ENCODE measurements around the gene KATNAL1. TPM values are rescaled to one million over a fixed set of nuclear protein-coding genes. Genes with fewer than 3 reads are reported as not detected.

Gene KATNAL1
- total and polyA plus RNA-seq, 4 donors = 6.3 to 43.8 (median 22.0) TPM

DNA sequence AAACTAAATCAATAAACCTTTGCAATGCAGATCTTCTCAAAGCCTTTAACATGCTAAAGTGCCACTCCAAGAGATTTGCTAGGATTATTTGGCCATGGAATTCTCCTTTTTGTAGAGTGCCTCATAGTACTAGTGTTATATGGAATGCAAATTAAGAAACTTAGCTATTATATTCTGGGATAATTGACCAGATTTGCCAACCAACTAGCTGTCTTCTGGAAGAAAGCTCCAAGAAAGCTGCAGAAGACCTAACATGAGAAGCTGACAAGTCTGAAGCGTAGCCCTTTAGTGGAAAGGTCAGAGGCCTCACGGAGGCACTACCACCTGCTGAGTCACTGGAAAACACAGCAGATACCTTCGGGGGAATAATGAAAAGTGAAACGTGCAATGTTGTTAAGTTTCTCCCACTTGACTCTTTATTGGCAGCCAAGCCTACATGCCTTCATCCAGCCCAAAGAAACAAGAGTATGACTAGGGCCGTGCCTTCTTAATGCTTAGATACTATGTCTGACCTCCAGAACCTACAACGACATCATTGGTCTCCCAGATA lies 29.8 kb upstream of the KATNAL1 start:
- ATAC-seq (ENCODE audit: low FRiP score) = no peak
- H3K4me1 ChIP-seq (ENCODE audit: control insufficient read depth in 1 of 2, insufficient read depth in 2 of 2, low read length in 2 of 2) = peaks cover 2 to 12% of the 10 kb centered on the region in 2 donors
- 81 to 88% methylated on average over 6 of the region's 6 CpGs for WGBS, 2 donors

GRCh38 chr13:30334663-30335386 lies 27.5 kb upstream of the KATNAL1 start:
- ATAC-seq (ENCODE audit: low FRiP score) = no peak

More for the DNA sequence above, 29.8 kb upstream of the KATNAL1 start:
- no peak for DNase-seq
- Histone ChIP-seq H3K27me3 (ENCODE audit: control insufficient read depth in 1 of 2, insufficient read depth in 2 of 2, low read length in 1 of 2) (no peaks in the 10 kb centered on the region), H3K4me3 (ENCODE audit: low read length in 2 of 2) (no peak overlapping the region), H3K27ac (ENCODE audit: low read depth in 1 of 2, low read length in 2 of 2) (no peak overlapping the region), H3K9me3 (ENCODE audit: control insufficient read depth, low read length) (no peaks in the 10 kb centered on the region), H3K36me3 (ENCODE audit: control insufficient read depth in 1 of 2, insufficient read depth in 2 of 2, low read length in 1 of 2) (no peaks in the 10 kb centered on the region)
- intact Hi-C loops (cut with DNase I) = no loop called here

GRCh38 chr13:30333616-30334015 lies 26.3 kb upstream of the KATNAL1 start:
- no peak for ATAC-seq (ENCODE audit: low FRiP score)
- WGBS, 2 donors = 56 to 69% methylated on average over 3 of the region's 3 CpGs
- no peak overlapping the region for H3K27ac ChIP-seq (ENCODE audit: low read depth in 1 of 2, low read length in 2 of 2)
- H3K4me3 ChIP-seq (ENCODE audit: low read length in 2 of 2) = no peak overlapping the region
- H3K9me3 ChIP-seq (ENCODE audit: control insufficient read depth, low read length) = no peaks in the 10 kb centered on the region
- H3K4me1 ChIP-seq (ENCODE audit: control insufficient read depth in 1 of 2, insufficient read depth in 2 of 2, low read length in 2 of 2) = peaks cover 0 to 2% of the 10 kb centered on the region in 2 donors
- no peaks in the 10 kb centered on the region for H3K36me3 ChIP-seq (ENCODE audit: control insufficient read depth in 1 of 2, insufficient read depth in 2 of 2, low read length in 1 of 2)
- no peak for DNase-seq
- intact Hi-C loops (cut with DNase I) = no loop called here
- H3K27me3 ChIP-seq (ENCODE audit: control insufficient read depth in 1 of 2, insufficient read depth in 2 of 2, low read length in 1 of 2) = no peaks in the 10 kb centered on the region

More at GRCh38 chr13:30334663-30335386, 27.5 kb upstream of the KATNAL1 start:
- 89 to 90% methylated on average over 13 of the region's 13 CpGs for WGBS, 2 donors
- Histone ChIP-seq H3K4me1 (ENCODE audit: control insufficient read depth in 1 of 2, insufficient read depth in 2 of 2, low read length in 2 of 2) (peaks cover 0 to 3% of the 10 kb centered on the region in 2 donors), H3K36me3 (ENCODE audit: control insufficient read depth in 1 of 2, insufficient read depth in 2 of 2, low read length in 1 of 2) (no peaks in the 10 kb centered on the region), H3K27me3 (ENCODE audit: control insufficient read depth in 1 of 2, insufficient read depth in 2 of 2, low read length in 1 of 2) (no peaks in the 10 kb centered on the region), H3K9me3 (ENCODE audit: control insufficient read depth, low read length) (no peaks in the 10 kb centered on the region), H3K4me3 (ENCODE audit: low read length in 2 of 2) (no peak overlapping the region), H3K27ac (ENCODE audit: low read depth in 1 of 2, low read length in 2 of 2) (no peak overlapping the region)
- DNase-seq = no peak
- intact Hi-C loops (cut with DNase I) = no loop called here

DNA sequence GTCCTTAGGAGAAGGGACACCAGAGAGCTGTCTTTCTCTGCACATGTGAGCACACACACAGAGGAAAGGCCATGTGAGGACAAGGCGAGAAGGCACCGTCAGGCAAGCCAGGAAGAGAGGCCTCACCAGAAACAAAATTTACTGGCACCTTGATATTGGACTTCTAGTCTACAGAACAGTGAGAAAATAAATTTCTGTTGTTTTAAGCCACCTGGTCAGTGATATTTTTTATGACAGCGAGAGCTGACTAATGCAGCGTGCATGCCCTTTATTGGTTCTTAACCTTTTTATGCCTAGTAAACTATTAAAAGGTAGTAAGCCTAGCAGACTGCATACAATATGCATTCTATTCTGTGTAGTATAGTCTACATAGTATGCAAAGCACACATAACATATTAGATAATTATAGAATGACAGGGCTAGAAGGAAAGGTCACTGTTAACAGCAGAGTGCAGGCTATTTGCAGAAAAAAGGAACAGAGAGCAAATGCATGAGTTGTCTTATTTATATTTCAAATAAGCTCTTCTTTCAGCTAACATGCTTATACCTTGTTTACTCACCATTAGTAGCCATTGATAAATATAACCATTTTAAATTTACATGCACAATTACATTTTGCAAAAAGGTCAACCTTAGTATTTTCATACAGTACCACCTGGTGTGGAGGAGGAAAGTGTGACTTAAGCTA lies 25.2 kb upstream of the KATNAL1 start:
- no peak overlapping the region for H3K4me3 ChIP-seq (ENCODE audit: low read length in 2 of 2)
- no peak overlapping the region for H3K27ac ChIP-seq (ENCODE audit: low read depth in 1 of 2, low read length in 2 of 2)
- WGBS, 2 donors = 92 to 97% methylated on average over 4 of the region's 4 CpGs
- peaks cover 0 to 2% of the 10 kb centered on the region in 2 donors for H3K4me1 ChIP-seq (ENCODE audit: control insufficient read depth in 1 of 2, insufficient read depth in 2 of 2, low read length in 2 of 2)
- H3K27me3 ChIP-seq (ENCODE audit: control insufficient read depth in 1 of 2, insufficient read depth in 2 of 2, low read length in 1 of 2) = no peaks in the 10 kb centered on the region
- intact Hi-C loops (cut with DNase I) = no loop called here
- H3K9me3 ChIP-seq (ENCODE audit: control insufficient read depth, low read length) = peaks cover 2% of the 10 kb centered on the region
- no peak for DNase-seq
- no peak for ATAC-seq (ENCODE audit: low FRiP score)
- no peaks in the 10 kb centered on the region for H3K36me3 ChIP-seq (ENCODE audit: control insufficient read depth in 1 of 2, insufficient read depth in 2 of 2, low read length in 1 of 2)

GRCh38 chr13:30331331-30331771 lies 24.0 kb upstream of the KATNAL1 start:
- ATAC-seq (ENCODE audit: low FRiP score) (peak; percentile 81), DNase-seq (peak in 1 of 2 donors; percentile 68)
- Histone ChIP-seq H3K4me1 (ENCODE audit: control insufficient read depth in 1 of 2, insufficient read depth in 2 of 2, low read length in 2 of 2) (peaks cover 0 to 2% of the 10 kb centered on the region in 2 donors), H3K4me3 (ENCODE audit: low read length in 2 of 2) (no peak overlapping the region), H3K9me3 (ENCODE audit: control insufficient read depth, low read length) (peaks cover 3% of the 10 kb centered on the region), H3K27me3 (ENCODE audit: control insufficient read depth in 1 of 2, insufficient read depth in 2 of 2, low read length in 1 of 2) (no peaks in the 10 kb centered on the region), H3K36me3 (ENCODE audit: control insufficient read depth in 1 of 2, insufficient read depth in 2 of 2, low read length in 1 of 2) (no peaks in the 10 kb centered on the region), H3K27ac (ENCODE audit: low read depth in 1 of 2, low read length in 2 of 2) (no peak overlapping the region)
- WGBS, 2 donors = 76 to 77% methylated on average over 5 of the region's 5 CpGs
- intact Hi-C loops (cut with DNase I) = no loop called here

GRCh38 chr13:30329009-30329585 lies 21.7 kb upstream of the KATNAL1 start:
- DNase-seq = no peak
- H3K27ac ChIP-seq (ENCODE audit: low read depth in 1 of 2, low read length in 2 of 2) = no peak overlapping the region
- 82 to 86% methylated on average over 2 of the region's 2 CpGs for WGBS, 2 donors
- no peak for ATAC-seq (ENCODE audit: low FRiP score)
- H3K9me3 ChIP-seq (ENCODE audit: control insufficient read depth, low read length) = peaks cover 8% of the 10 kb centered on the region
- peaks cover 0 to 2% of the 10 kb centered on the region in 2 donors for H3K4me1 ChIP-seq (ENCODE audit: control insufficient read depth in 1 of 2, insufficient read depth in 2 of 2, low read length in 2 of 2)
- no peaks in the 10 kb centered on the region for H3K36me3 ChIP-seq (ENCODE audit: control insufficient read depth in 1 of 2, insufficient read depth in 2 of 2, low read length in 1 of 2)
- intact Hi-C loops (cut with DNase I) = no loop called here
- no peaks in the 10 kb centered on the region for H3K27me3 ChIP-seq (ENCODE audit: control insufficient read depth in 1 of 2, insufficient read depth in 2 of 2, low read length in 1 of 2)
- H3K4me3 ChIP-seq (ENCODE audit: low read length in 2 of 2) = no peak overlapping the region

DNA sequence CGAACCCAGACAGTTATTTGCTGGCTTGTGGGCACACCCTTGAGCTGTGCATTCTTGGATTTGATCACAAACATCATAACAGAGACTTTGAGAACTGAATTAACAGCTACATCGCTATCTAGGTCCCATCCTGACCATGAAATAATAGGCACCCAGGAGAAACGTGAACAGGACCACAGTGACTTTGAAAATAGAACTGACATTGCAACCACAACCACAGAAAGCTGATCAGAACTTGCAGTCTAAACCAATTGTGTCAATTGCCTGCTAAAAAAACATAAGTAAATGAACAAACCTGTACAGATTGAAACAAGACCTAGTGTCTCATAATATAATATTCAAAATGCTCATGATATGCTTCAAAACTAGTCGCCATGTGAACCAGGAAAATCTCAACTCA lies 18.3 kb upstream of the KATNAL1 start:
- intact Hi-C loops (cut with DNase I) = no loop called here

GRCh38 chr13:30323524-30323923 lies 16.2 kb upstream of the KATNAL1 start:
- Histone ChIP-seq H3K36me3 (ENCODE audit: control insufficient read depth in 1 of 2, insufficient read depth in 2 of 2, low read length in 1 of 2) (no peaks in the 10 kb centered on the region), H3K4me3 (ENCODE audit: low read length in 2 of 2) (no peak overlapping the region), H3K4me1 (ENCODE audit: control insufficient read depth in 1 of 2, insufficient read depth in 2 of 2, low read length in 2 of 2) (no peaks in the 10 kb centered on the region), H3K9me3 (ENCODE audit: control insufficient read depth, low read length) (peaks cover 8% of the 10 kb centered on the region), H3K27me3 (ENCODE audit: control insufficient read depth in 1 of 2, insufficient read depth in 2 of 2, low read length in 1 of 2) (no peaks in the 10 kb centered on the region), H3K27ac (ENCODE audit: low read depth in 1 of 2, low read length in 2 of 2) (no peak overlapping the region)
- intact Hi-C loops (cut with DNase I) = no loop called here
- no peak for DNase-seq
- no peak for ATAC-seq (ENCODE audit: low FRiP score)
- WGBS, 2 donors = 81 to 91% methylated on average over 2 of the region's 2 CpGs

More for the DNA sequence above, 18.3 kb upstream of the KATNAL1 start:
- Histone ChIP-seq H3K27me3 (ENCODE audit: control insufficient read depth in 1 of 2, insufficient read depth in 2 of 2, low read length in 1 of 2) (no peaks in the 10 kb centered on the region), H3K36me3 (ENCODE audit: control insufficient read depth in 1 of 2, insufficient read depth in 2 of 2, low read length in 1 of 2) (no peaks in the 10 kb centered on the region), H3K4me3 (ENCODE audit: low read length in 2 of 2) (no peak overlapping the region), H3K9me3 (ENCODE audit: control insufficient read depth, low read length) (peaks cover 8% of the 10 kb centered on the region), H3K4me1 (ENCODE audit: control insufficient read depth in 1 of 2, insufficient read depth in 2 of 2, low read length in 2 of 2) (peaks cover 0 to 2% of the 10 kb centered on the region in 2 donors), H3K27ac (ENCODE audit: low read depth in 1 of 2, low read length in 2 of 2) (no peak overlapping the region)
- WGBS, 2 donors = 83 to 84% methylated on average over 4 of the region's 4 CpGs
- ATAC-seq (ENCODE audit: low FRiP score) = no peak
- DNase-seq = no peak

Data from aorta (tissue), 5 donors.